H9 (cell line): Measurements from ENCODE around the gene TREML2. TPM values are rescaled to one million over a fixed set of nuclear protein-coding genes. Genes with fewer than 3 reads are reported as not detected.

Experiments
- DNase-seq: peaks from one replicate; pipeline ENCODE4 v3.0.0-alpha.2; 2017
- H2AFZ ChIP-seq: one replicate; pipeline ENCODE4 v1.6.1; 2013; ENCODE audit warnings: mild to moderate bottlenecking, low read length, control low read depth, moderate library complexity
- H2AK5ac ChIP-seq: 2 replicates; pipeline ENCODE4 v1.6.1; 2013; ENCODE audit warnings: low read length, control low read depth, mixed read lengths; ENCODE audit not compliant: insufficient read length
- H2BK120ac ChIP-seq: one replicate; pipeline ENCODE4 v1.6.1; 2013; ENCODE audit warnings: low read depth, mild to moderate bottlenecking, low read length, control low read depth, inconsistent platforms; ENCODE audit not compliant: poor library complexity, severe bottlenecking
- H2BK12ac ChIP-seq: 2 replicates; pipeline ENCODE4 v1.6.1; 2013; ENCODE audit warnings: low read length, control low read depth, mixed read lengths, low read depth; ENCODE audit not compliant: insufficient read length
- H2BK15ac ChIP-seq: 2 replicates; pipeline ENCODE4 v1.6.1; 2013; ENCODE audit warnings: low read depth, low read length, control low read depth
- H2BK20ac ChIP-seq: one replicate; pipeline ENCODE4 v1.6.1; 2013; ENCODE audit warnings: low read depth, mild to moderate bottlenecking, low read length, control low read depth, inconsistent platforms; ENCODE audit not compliant: poor library complexity, severe bottlenecking
- H2BK5ac ChIP-seq: 2 replicates; pipeline ENCODE4 v1.6.1; 2013; ENCODE audit warnings: low read length, control low read depth, mixed read lengths; ENCODE audit not compliant: insufficient read length
- H3K14ac ChIP-seq: 2 replicates; pipeline ENCODE4 v1.6.1; 2013; ENCODE audit warnings: low read length, control low read depth; ENCODE audit not compliant: insufficient read depth
- H3K18ac ChIP-seq: 2 replicates; pipeline ENCODE4 v1.6.1; 2013; ENCODE audit warnings: low read depth, mild to moderate bottlenecking, mixed read lengths, low read length, control low read depth; ENCODE audit not compliant: insufficient read length
- H3K23ac ChIP-seq: 2 replicates; pipeline ENCODE4 v1.6.1; 2013; ENCODE audit warnings: low read length, control low read depth, mixed read lengths, low read depth; ENCODE audit not compliant: insufficient read length
- H3K23me2 ChIP-seq: 2 replicates; pipeline ENCODE4 v1.6.1; 2013; ENCODE audit warnings: low read depth, mild to moderate bottlenecking, mixed read lengths, low read length, control low read depth; ENCODE audit not compliant: insufficient read length, poor library complexity, severe bottlenecking
- H3K27ac ChIP-seq: 2 replicates; pipeline ENCODE4 v1.5.1; 2013; ENCODE audit warnings: low read length, control low read depth, mixed read lengths, low read depth; ENCODE audit not compliant: insufficient read length
- H3K27me3 ChIP-seq: 2 replicates; pipeline ENCODE4 v1.6.1; 2013; ENCODE audit warnings: low read length, control low read depth, inconsistent platforms; ENCODE audit not compliant: insufficient read depth
- H3K4ac ChIP-seq: 2 replicates; pipeline ENCODE4 v1.6.1; 2013; ENCODE audit warnings: low read depth, mild to moderate bottlenecking, control low read depth, inconsistent platforms, low read length, moderate library complexity
- H3K4me1 ChIP-seq: 2 replicates; pipeline ENCODE4 v1.6.1; 2013; ENCODE audit warnings: low read length, control low read depth, inconsistent platforms; ENCODE audit not compliant: insufficient read depth
- H3K4me2 ChIP-seq: 2 replicates; pipeline ENCODE4 v1.6.1; 2013; ENCODE audit warnings: low read length, control low read depth, mixed read lengths; ENCODE audit not compliant: insufficient read length, insufficient read depth
- H3K56ac ChIP-seq: 2 replicates; pipeline ENCODE4 v1.6.1; 2013; ENCODE audit warnings: low read depth, mild to moderate bottlenecking, mixed read lengths, low read length, control low read depth; ENCODE audit not compliant: insufficient read length
- H3K79me1 ChIP-seq: 2 replicates; pipeline ENCODE4 v1.6.1; 2013; ENCODE audit warnings: low read depth, mild to moderate bottlenecking, moderate library complexity, low read length, control low read depth, inconsistent platforms; ENCODE audit not compliant: insufficient read depth, poor library complexity, severe bottlenecking
- H3K79me2 ChIP-seq: 2 replicates; pipeline ENCODE4 v1.6.1; 2013; ENCODE audit warnings: low read length, control low read depth, inconsistent platforms; ENCODE audit not compliant: insufficient read depth
- H3K9ac ChIP-seq: 2 replicates; pipeline ENCODE4 v1.6.1; 2013; ENCODE audit warnings: low read length, control low read depth, mixed read lengths; ENCODE audit not compliant: insufficient read length; ENCODE audit errors: extremely low read depth
- H3K9me3 ChIP-seq: one replicate; pipeline ENCODE4 v1.6.1; 2013; ENCODE audit warnings: low read depth, low read length, inconsistent platforms; ENCODE audit not compliant: control insufficient read depth
- H3T11ph ChIP-seq: one replicate; pipeline ENCODE4 v1.6.1; 2013; ENCODE audit warnings: mild to moderate bottlenecking, low read length, control low read depth, inconsistent platforms
- H4K20me1 ChIP-seq: one replicate; pipeline ENCODE4 v1.6.1; 2013; ENCODE audit not compliant: control insufficient read depth, insufficient read length, insufficient read depth
- H4K5ac ChIP-seq: 2 replicates; pipeline ENCODE4 v1.6.1; 2013; ENCODE audit warnings: low read depth, mild to moderate bottlenecking, mixed read lengths, low read length, control low read depth; ENCODE audit not compliant: insufficient read length
- H4K8ac ChIP-seq: replicated peaks from 2 replicates; pipeline ENCODE4 v1.6.1; 2013; ENCODE audit warnings: low read length, control low read depth, mixed read lengths, low read depth; ENCODE audit not compliant: insufficient read length
- H4K91ac ChIP-seq: 2 replicates; pipeline ENCODE4 v1.6.1; 2013; ENCODE audit warnings: low read depth, mild to moderate bottlenecking, moderate library complexity, mixed read lengths, low read length, control low read depth; ENCODE audit not compliant: insufficient read length
- H3K27ac Mint-ChIP-seq, 3 experiments: 2 replicates in 2 of 3; 3 replicates in 1 of 3; pipeline ENCODE4 v1.8.0; 2020 to 2021; ENCODE audit warnings: mixed read lengths in 3 of 3, mild to moderate bottlenecking in 1 of 3, moderate library complexity in 1 of 3
- H3K27me3 Mint-ChIP-seq: 2 replicates; pipeline ENCODE4 v1.8.0; 2021; ENCODE audit warnings: low read depth, mild to moderate bottlenecking, moderate library complexity, mixed read lengths
- H3K36me3 Mint-ChIP-seq, 3 experiments: 2 replicates in 2 of 3; 3 replicates in 1 of 3; pipeline ENCODE4 v1.8.0; 2020 to 2021; ENCODE audit warnings: low read depth in 3 of 3, mixed read lengths in 3 of 3; ENCODE audit not compliant: insufficient read depth in 1 of 3
- H3K4me1 Mint-ChIP-seq, 2 experiments: 2 replicates each; pipeline ENCODE4 v1.8.0; 2020; ENCODE audit warnings: mixed read lengths in 2 of 2
- H3K4me3 Mint-ChIP-seq, 2 experiments: 2 replicates in 1 of 2; 3 replicates in 1 of 2; pipeline ENCODE4 v1.8.0; 2020 to 2021; ENCODE audit warnings: mild to moderate bottlenecking in 2 of 2, mixed read lengths in 2 of 2, moderate library complexity in 1 of 2
- H3K9me3 Mint-ChIP-seq, 2 experiments: 2 replicates in 1 of 2; 3 replicates in 1 of 2; pipeline ENCODE4 v1.8.0; 2020; ENCODE audit warnings: mild to moderate bottlenecking in 2 of 2, mixed read lengths in 2 of 2, moderate library complexity in 1 of 2
- CTCF ChIP-seq: fragments of 200-600 bp; sonication (generic); conservative IDR thresholded peaks from 3 replicates; pipeline ENCODE4 v1.8.0; 2021; ENCODE audit warnings: antibody characterized with exemption, mild to moderate bottlenecking
- WGBS: extraction: QIAGEN DNeasy Blood & Tissue Kit; methylation state at CpG from one replicate; pipeline ENCODE4 v1.1.7; 2013; ENCODE audit warnings: missing lambda C conversion rate, low lambda C conversion rate, mixed read lengths; ENCODE audit not compliant: insufficient read length; ENCODE audit errors: extremely low coverage; 5-methylcytosine and 5-hydroxymethylcytosine counted together
- total RNA-seq: library from RNA; stranded (reverse); gene quantifications from 2 replicates; pipeline ENCODE4 v1.2.1, GENCODE V29; 2021

Gene TREML2
- total RNA-seq, 1 experiment from 2014 or later, result 0.07 TPM

- Histone ChIP-seq H3K79me1 (no peaks in the 10 kb centered on the region), H3K79me2 (no peaks in the 10 kb centered on the region), H3K4me1 (no peaks in the 10 kb centered on the region), H2BK15ac (no peak overlapping the region), H3K56ac (no peak overlapping the region), H3K27me3 (no peaks in the 10 kb centered on the region), H2BK120ac (no peak overlapping the region), H3T11ph (no peak overlapping the region), H2BK12ac (no peak overlapping the region), H3K23ac (no peak overlapping the region), H3K18ac (no peak overlapping the region), H2AFZ (no peak overlapping the region), H4K91ac (no peak overlapping the region), H3K27ac (no peak overlapping the region), H4K5ac (no peak overlapping the region), H2BK20ac (no peak overlapping the region), H3K9me3 (no peaks in the 10 kb centered on the region), H4K20me1 (no peaks in the 10 kb centered on the region), H3K9ac (no peak overlapping the region), H4K8ac (no peak overlapping the region), H3K4ac (no peak overlapping the region), H3K14ac (no peak overlapping the region), H2BK5ac (no peak overlapping the region), H3K23me2 (no peaks in the 10 kb centered on the region), H2AK5ac (no peak overlapping the region), H3K4me2 (no peak overlapping the region)
- peaks cover 0 to 5% of the 10 kb centered on the region in 2 experiments; a peak in 2 of 5 replicates for H3K9me3 Mint-ChIP-seq
- DNase-seq, result no peak
- H3K27me3 Mint-ChIP-seq, result peaks cover 9% of the 10 kb centered on the region
- no peak overlapping the region for H3K27ac Mint-ChIP-seq
- WGBS, result no CpG with 5 or more reads among the region's 7 CpGs
- no peaks in the 10 kb centered on the region for H3K36me3 Mint-ChIP-seq
- TF ChIP-seq CTCF, result no peak
- H3K4me1 Mint-ChIP-seq, result no peaks in the 10 kb centered on the region
- no peak overlapping the region for H3K4me3 Mint-ChIP-seq
These were observed 7.6 kb upstream of the TREML2 start for GRCh38 chr6:41208439-41209106.
